GM21360 (cell line): ENCODE data around the gene PDE4A.
"Not testable (repeated sequence)": the region's sequence is repeated elsewhere in the genome, so short reads cannot be mapped to it uniquely, and the experiment has no call there.

Source experiments
- ATAC-seq: cut with Tn5 transposase; IDR thresholded peaks from one replicate; pipeline ENCODE4 v1.9.1; 2021; ENCODE audit warnings: mild to moderate bottlenecking, moderate library complexity; ENCODE audit not compliant: unreplicated experiment

The PDE4A gene

GRCh38 chr19:10420444-10421239 lies at the start of gene PDE4A:
PDE4A (plus strand) TSS chr19:10420538; CDS start chr19:10420765, 227 bp downstream.
- no peak for ATAC-seq

- ATAC-seq: no peak
Measured at GRCh38 chr19:10372690-10373089, 47.6 kb upstream of the PDE4A start.

GRCh38 chr19:10374931-10375330 lies 45.4 kb upstream of the PDE4A start:
- ATAC-seq: no peak

- ATAC-seq: not testable (repeated sequence)
Measured at GRCh38 chr19:10377140-10377640, 43.1 kb upstream of the PDE4A start.

- ATAC-seq: no peak
Measured at GRCh38 chr19:10378124-10378523, 42.2 kb upstream of the PDE4A start.

- ATAC-seq: no peak
Measured at GRCh38 chr19:10379880-10380312, 40.4 kb upstream of the PDE4A start.

GRCh38 chr19:10380313-10381102 lies 39.8 kb upstream of the PDE4A start, which contains the start of gene TYK2:
TYK2 (minus strand) TSS chr19:10380572; CDS start chr19:10378406, 2,166 bp downstream.
- peak; percentile 91 for ATAC-seq

GRCh38 chr19:10383223-10383499 lies 37.2 kb upstream of the PDE4A start:
- not testable (repeated sequence) for ATAC-seq

- no peak for ATAC-seq
Measured at GRCh38 chr19:10384580-10384979, 35.8 kb upstream of the PDE4A start.

- ATAC-seq: no peak
Measured at GRCh38 chr19:10388957-10389356, 31.4 kb upstream of the PDE4A start.

GRCh38 chr19:10389863-10390262 lies 30.5 kb upstream of the PDE4A start:
- no peak for ATAC-seq

- no peak for ATAC-seq
Measured at GRCh38 chr19:10390652-10391286, 29.6 kb upstream of the PDE4A start.

- ATAC-seq: no peak
Measured at GRCh38 chr19:10392120-10392519, 28.2 kb upstream of the PDE4A start.

GRCh38 chr19:10393137-10393536 lies 27.2 kb upstream of the PDE4A start:
- no peak for ATAC-seq

GRCh38 chr19:10395003-10395402 lies 25.3 kb upstream of the PDE4A start:
- ATAC-seq: no peak

GRCh38 chr19:10395436-10395835 lies 24.9 kb upstream of the PDE4A start:
- ATAC-seq: no peak

GRCh38 chr19:10395917-10396316 lies 24.4 kb upstream of the PDE4A start:
- ATAC-seq: no peak

- no peak for ATAC-seq
Measured at GRCh38 chr19:10398819-10399218, 21.5 kb upstream of the PDE4A start.

- not testable (repeated sequence) for ATAC-seq
Measured at GRCh38 chr19:10399340-10399739, 21.0 kb upstream of the PDE4A start.

GRCh38 chr19:10399878-10400277 lies 20.5 kb upstream of the PDE4A start:
- ATAC-seq: no peak

- no peak for ATAC-seq
Measured at GRCh38 chr19:10402441-10403038, 17.8 kb upstream of the PDE4A start.
